ENCODE measurements around the gene MSN.

Gene MSN

DNA sequence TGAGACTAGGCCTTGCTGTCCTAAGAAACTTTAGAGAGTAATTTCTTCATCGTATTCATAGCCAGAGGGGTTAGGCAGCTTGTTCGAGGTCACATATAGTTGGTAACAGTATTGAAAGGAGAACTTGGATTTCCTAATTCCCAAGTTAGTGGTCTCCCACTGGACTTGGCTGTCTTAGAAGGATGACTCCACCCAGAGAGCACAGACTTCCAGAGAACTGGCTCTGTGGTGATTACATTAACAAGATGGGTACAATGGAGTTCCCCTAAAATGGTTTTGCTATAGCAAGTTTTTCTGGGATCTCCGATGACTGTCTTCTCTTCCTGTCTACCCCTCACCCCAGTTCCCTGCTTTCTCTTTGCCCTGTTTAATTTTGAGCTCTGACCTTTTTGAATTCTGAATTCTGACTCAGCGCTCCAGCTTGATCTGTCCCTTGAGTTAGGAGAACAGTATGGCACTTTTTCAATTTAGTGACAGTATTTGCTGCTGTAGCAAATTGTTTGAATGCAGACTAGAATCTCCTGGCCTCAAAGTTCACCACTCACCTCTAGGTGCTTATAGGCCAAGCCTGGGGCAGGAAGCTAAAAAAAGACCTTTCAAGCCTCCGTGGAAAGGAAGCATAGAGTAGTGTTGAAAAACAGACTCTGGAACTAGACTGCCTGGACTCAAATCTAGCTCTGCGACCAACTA is 6.9 kb downstream of the MSN start:
- H3K4me1 ChIP-seq (ENCODE audit: control insufficient read depth, insufficient read depth, low read length): no peaks in the 10 kb centered on the region
- H3K4me3 ChIP-seq (ENCODE audit: low read depth, low read length): no peak overlapping the region
- H3K9me3 ChIP-seq (ENCODE audit: control insufficient read depth, insufficient read depth, low read length): peaks cover 4% of the 10 kb centered on the region
- H3K27me3 ChIP-seq (ENCODE audit: control insufficient read depth, insufficient read depth, low read length): no peaks in the 10 kb centered on the region
- no peaks in the 10 kb centered on the region for H3K36me3 ChIP-seq (ENCODE audit: control insufficient read depth, insufficient read depth, low read length)
- no peak overlapping the region for H3K9ac ChIP-seq (ENCODE audit: low read depth, low read length)

DNA sequence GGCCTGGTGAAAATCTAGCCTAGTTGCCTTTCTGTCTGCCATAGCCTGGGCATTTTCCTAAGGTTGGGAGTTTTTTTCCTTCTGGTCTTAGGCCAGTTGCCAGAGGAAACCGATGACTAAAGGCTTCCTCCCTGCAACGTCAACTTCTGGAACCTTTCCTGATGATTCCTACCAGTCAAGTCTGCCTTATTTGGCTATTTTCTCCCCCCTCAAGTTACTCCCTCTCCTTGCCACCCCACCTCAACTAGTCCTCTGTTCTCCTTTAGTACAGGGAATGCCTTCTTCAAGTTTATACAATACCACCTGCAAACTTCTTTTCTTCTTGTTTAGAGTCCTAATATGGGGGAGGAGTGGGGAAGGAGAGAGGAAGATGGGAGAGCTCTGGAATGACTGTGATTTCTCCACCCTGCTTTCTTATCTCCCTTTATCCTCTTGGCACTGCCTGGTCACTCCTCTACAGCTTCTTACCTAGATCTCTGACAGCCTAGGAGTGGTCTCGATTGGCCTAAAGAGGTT is 10.6 kb downstream of the MSN start:
- no peaks in the 10 kb centered on the region for H3K9me3 ChIP-seq (ENCODE audit: control insufficient read depth, insufficient read depth, low read length)
- no peaks in the 10 kb centered on the region for H3K27me3 ChIP-seq (ENCODE audit: control insufficient read depth, insufficient read depth, low read length)
- no peaks in the 10 kb centered on the region for H3K4me1 ChIP-seq (ENCODE audit: control insufficient read depth, insufficient read depth, low read length)
- H3K36me3 ChIP-seq (ENCODE audit: control insufficient read depth, insufficient read depth, low read length): no peaks in the 10 kb centered on the region
- no peak overlapping the region for H3K9ac ChIP-seq (ENCODE audit: low read depth, low read length)
- no peak overlapping the region for H3K4me3 ChIP-seq (ENCODE audit: low read depth, low read length)

DNA sequence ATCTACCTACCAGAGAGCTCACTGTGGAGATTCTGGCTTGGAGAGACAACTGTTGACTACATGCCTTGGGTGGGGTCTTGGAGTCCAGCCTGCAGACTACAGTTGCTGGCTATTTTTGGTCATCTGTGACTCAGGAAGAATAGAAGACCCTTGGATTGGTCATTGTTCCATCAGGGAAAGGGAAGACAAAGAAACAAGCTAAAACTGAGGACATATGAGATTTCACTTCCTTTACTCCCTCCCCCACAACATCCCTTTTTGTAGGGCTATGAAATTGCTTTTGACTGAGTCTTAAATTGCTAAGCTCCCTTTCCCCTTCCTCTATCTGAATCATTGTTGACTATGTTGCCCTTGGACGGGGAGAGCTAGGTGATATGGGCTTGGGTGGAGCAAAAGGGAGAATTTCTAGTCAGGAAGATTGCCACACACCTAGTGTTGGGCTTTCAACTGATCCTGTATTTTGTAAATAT is 11.7 kb downstream of the MSN start:
- Histone ChIP-seq H3K4me1 (ENCODE audit: control insufficient read depth, insufficient read depth, low read length) (no peaks in the 10 kb centered on the region), H3K4me3 (ENCODE audit: low read depth, low read length) (no peak overlapping the region), H3K27me3 (ENCODE audit: control insufficient read depth, insufficient read depth, low read length) (no peaks in the 10 kb centered on the region)

DNA sequence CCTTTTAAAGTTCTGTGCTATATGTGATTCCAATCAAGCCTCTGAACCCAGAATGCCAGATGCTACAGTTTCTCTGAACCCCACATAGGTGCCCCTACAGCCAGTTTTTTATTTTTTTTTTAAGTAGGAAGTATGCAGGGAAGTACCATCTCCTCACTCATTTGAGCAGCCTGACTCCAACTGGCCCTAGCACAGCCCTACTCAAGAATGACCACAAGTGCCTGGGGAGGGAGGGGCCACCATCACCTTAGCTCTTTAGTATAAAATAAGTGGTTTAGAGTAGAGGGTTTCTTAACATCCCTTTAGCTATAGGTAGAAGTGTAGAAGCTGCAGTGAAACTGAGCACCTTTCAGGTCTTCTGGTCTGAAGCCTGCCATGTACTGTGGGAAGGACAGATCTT is 14.4 kb downstream of the MSN start:
- H3K9me3 ChIP-seq (ENCODE audit: control insufficient read depth, insufficient read depth, low read length): no peaks in the 10 kb centered on the region
- H3K4me1 ChIP-seq (ENCODE audit: control insufficient read depth, insufficient read depth, low read length): no peaks in the 10 kb centered on the region
- H3K9ac ChIP-seq (ENCODE audit: low read depth, low read length): no peak overlapping the region
- no peaks in the 10 kb centered on the region for H3K27me3 ChIP-seq (ENCODE audit: control insufficient read depth, insufficient read depth, low read length)
- no peak overlapping the region for H3K4me3 ChIP-seq (ENCODE audit: low read depth, low read length)
- H3K36me3 ChIP-seq (ENCODE audit: control insufficient read depth, insufficient read depth, low read length): no peaks in the 10 kb centered on the region

More for the DNA sequence above, 11.7 kb downstream of the MSN start:
- H3K9ac ChIP-seq (ENCODE audit: low read depth, low read length): no peak overlapping the region
- no peaks in the 10 kb centered on the region for H3K36me3 ChIP-seq (ENCODE audit: control insufficient read depth, insufficient read depth, low read length)
- no peaks in the 10 kb centered on the region for H3K9me3 ChIP-seq (ENCODE audit: control insufficient read depth, insufficient read depth, low read length)

DNA sequence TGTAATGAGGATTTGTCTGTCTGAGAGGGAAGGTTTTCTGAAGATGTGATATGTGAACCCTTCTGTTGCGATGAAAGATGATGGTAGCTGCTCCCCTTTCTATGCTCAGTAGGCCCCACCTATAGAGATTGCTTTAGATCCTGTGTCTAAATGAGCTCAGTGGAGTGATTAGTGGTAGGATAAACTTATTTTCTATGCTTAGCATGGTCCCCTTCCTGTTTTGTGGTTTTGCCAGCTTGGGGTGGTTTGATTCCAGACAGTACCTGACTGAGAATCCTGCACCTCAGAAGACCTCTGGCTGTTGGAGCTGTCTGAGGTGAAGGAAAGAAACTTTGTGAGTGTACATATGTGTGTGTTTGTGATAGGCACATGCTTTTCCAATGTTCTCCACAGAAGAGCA is 17.7 kb downstream of the MSN start:
- no peaks in the 10 kb centered on the region for H3K27me3 ChIP-seq (ENCODE audit: control insufficient read depth, insufficient read depth, low read length)
- H3K9ac ChIP-seq (ENCODE audit: low read depth, low read length): no peak overlapping the region
- no peak overlapping the region for H3K4me3 ChIP-seq (ENCODE audit: low read depth, low read length)
- H3K4me1 ChIP-seq (ENCODE audit: control insufficient read depth, insufficient read depth, low read length): no peaks in the 10 kb centered on the region
- H3K9me3 ChIP-seq (ENCODE audit: control insufficient read depth, insufficient read depth, low read length): peaks cover under 1% of the 10 kb centered on the region
- no peaks in the 10 kb centered on the region for H3K36me3 ChIP-seq (ENCODE audit: control insufficient read depth, insufficient read depth, low read length)

DNA sequence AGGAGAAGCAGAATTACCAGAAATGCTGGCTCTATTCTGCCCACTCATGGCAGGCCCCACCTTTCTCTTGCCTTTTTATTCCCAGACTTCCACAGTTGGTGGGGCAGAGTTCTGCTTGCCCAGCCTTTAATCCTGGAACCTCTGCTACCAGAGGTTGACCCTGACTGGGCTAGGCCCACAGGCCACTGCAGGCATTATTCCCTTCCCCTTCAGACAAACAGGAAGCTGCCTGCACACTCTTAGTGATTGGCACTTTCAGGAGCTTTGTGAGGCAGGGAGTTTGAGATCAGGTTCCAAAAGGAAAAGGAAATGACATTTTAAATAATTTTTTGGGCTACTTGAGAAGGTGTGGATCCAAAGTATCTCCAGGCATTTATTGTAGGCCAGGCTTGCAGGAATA is 18.8 kb downstream of the MSN start:
- no peaks in the 10 kb centered on the region for H3K27me3 ChIP-seq (ENCODE audit: control insufficient read depth, insufficient read depth, low read length)
- H3K9me3 ChIP-seq (ENCODE audit: control insufficient read depth, insufficient read depth, low read length): peaks cover 4% of the 10 kb centered on the region
- no peaks in the 10 kb centered on the region for H3K36me3 ChIP-seq (ENCODE audit: control insufficient read depth, insufficient read depth, low read length)
- H3K4me3 ChIP-seq (ENCODE audit: low read depth, low read length): no peak overlapping the region
- H3K9ac ChIP-seq (ENCODE audit: low read depth, low read length): no peak overlapping the region
- H3K4me1 ChIP-seq (ENCODE audit: control insufficient read depth, insufficient read depth, low read length): no peaks in the 10 kb centered on the region

DNA sequence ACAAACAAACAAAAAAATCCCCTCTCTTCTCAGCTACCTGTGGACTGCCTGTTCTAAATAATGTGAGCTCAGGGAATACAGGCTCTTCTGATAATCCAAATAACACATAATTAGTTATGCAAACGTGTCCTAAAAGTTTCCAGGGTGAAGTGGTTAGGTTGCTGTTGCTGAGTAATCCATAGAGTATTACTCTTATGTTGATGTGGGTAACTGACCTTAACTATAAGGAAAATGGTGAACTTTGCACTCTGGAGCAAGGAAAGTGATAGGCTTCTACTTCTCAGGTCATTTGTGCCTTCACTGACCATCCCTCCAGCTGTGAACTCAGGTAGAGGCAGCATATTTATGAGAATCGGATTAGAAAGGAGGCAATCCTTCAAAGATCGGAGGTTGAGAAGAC is 19.9 kb downstream of the MSN start:
- Histone ChIP-seq H3K9me3 (ENCODE audit: control insufficient read depth, insufficient read depth, low read length) (peaks cover 4% of the 10 kb centered on the region), H3K27me3 (ENCODE audit: control insufficient read depth, insufficient read depth, low read length) (no peaks in the 10 kb centered on the region), H3K9ac (ENCODE audit: low read depth, low read length) (no peak overlapping the region), H3K36me3 (ENCODE audit: control insufficient read depth, insufficient read depth, low read length) (no peaks in the 10 kb centered on the region), H3K4me3 (ENCODE audit: low read depth, low read length) (no peak overlapping the region), H3K4me1 (ENCODE audit: control insufficient read depth, insufficient read depth, low read length) (no peaks in the 10 kb centered on the region)

DNA sequence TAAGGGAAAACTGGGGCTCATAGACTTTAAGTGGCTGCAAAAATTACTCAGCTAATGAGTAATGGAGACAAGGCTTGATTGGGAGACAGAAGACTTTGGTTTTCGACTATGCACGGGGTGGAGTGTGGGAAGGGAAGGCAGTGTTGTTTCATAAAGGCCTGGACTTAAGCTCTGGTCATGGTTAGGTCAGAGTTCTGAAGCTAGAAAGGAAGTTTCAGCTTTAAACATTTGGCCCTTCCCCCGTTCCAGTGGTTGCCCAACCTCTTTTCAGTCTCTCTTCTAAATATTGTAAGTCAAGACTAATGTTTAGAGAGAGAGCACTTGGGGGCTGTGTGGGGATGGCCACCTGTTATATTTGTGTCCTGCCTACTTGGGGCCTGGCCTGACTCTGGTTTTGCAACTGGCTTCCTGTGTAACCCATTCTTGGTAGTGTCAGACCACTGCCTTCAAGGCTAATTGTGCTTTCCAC is 21.0 kb downstream of the MSN start:
- H3K36me3 ChIP-seq (ENCODE audit: control insufficient read depth, insufficient read depth, low read length): no peaks in the 10 kb centered on the region
- H3K9ac ChIP-seq (ENCODE audit: low read depth, low read length): no peak overlapping the region

DNA sequence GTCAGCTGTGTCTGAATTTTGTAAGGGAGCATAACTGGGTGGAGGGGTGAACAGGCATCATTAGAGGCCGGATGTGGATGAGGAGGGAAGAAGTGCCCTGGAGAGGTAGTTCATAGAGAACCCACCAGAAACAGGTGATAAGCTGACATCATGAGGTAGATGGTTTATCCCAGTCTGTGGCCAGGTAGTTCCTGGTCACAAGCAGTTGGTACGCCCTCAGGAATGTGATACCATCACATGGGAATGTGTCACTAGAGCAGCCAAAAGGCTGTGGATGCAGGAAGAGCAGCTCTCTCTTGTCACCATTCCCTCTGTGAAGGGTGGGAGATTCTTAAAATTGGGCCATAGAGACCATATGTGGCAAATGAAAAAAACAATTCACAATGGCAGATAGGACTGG is 21.9 kb downstream of the MSN start:
- Histone ChIP-seq H3K4me1 (ENCODE audit: control insufficient read depth, insufficient read depth, low read length) (no peaks in the 10 kb centered on the region), H3K9me3 (ENCODE audit: control insufficient read depth, insufficient read depth, low read length) (peaks cover 4% of the 10 kb centered on the region), H3K36me3 (ENCODE audit: control insufficient read depth, insufficient read depth, low read length) (no peaks in the 10 kb centered on the region), H3K9ac (ENCODE audit: low read depth, low read length) (no peak overlapping the region), H3K27me3 (ENCODE audit: control insufficient read depth, insufficient read depth, low read length) (no peaks in the 10 kb centered on the region), H3K4me3 (ENCODE audit: low read depth, low read length) (no peak overlapping the region)

More for the DNA sequence above, 21.0 kb downstream of the MSN start:
- no peak overlapping the region for H3K4me3 ChIP-seq (ENCODE audit: low read depth, low read length)
- peaks cover 4% of the 10 kb centered on the region for H3K9me3 ChIP-seq (ENCODE audit: control insufficient read depth, insufficient read depth, low read length)
- no peaks in the 10 kb centered on the region for H3K4me1 ChIP-seq (ENCODE audit: control insufficient read depth, insufficient read depth, low read length)
- no peaks in the 10 kb centered on the region for H3K27me3 ChIP-seq (ENCODE audit: control insufficient read depth, insufficient read depth, low read length)

DNA sequence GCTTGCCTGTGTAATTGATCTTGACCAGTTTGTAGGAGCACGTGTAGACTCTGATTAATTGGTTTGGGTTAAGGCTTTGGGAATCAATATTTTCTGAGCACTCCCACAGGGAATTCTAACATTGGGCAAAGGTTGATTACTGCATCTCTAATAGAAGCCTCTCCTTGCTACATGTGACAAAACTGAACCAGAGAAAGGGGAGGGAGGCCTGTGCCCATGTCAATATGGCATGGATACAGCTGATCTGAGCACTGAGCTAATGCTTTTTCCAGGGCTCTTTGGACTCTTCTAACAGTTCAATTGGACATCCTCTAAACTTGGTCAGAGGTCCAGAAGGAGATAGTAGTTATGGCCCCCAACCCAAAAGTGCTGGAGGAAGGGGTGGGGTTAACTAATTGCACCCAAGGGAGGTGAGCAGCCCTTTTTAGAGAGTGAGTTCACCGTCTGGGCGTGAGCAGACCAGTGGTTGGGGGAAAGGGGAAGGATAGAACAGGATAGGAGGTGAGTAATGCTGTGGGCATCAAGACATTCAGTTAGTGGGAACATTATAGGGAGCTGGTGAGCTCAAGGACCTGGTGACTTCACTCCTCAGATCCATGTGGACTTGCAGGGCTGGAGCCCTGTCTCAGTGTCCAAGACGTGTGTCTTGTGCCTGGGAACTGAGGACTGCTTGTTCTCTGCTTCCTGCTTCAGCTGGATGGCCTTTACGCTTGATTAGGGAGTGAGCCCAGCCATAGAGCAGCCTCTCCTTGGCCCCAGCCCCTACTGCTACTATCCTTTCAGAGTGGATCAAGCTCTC is 22.8 kb downstream of the MSN start:
- no peak overlapping the region for H3K9ac ChIP-seq (ENCODE audit: low read depth, low read length)
- no peaks in the 10 kb centered on the region for H3K4me1 ChIP-seq (ENCODE audit: control insufficient read depth, insufficient read depth, low read length)
- H3K9me3 ChIP-seq (ENCODE audit: control insufficient read depth, insufficient read depth, low read length): peaks cover 4% of the 10 kb centered on the region
- no peaks in the 10 kb centered on the region for H3K27me3 ChIP-seq (ENCODE audit: control insufficient read depth, insufficient read depth, low read length)
- no peak overlapping the region for H3K4me3 ChIP-seq (ENCODE audit: low read depth, low read length)
- H3K36me3 ChIP-seq (ENCODE audit: control insufficient read depth, insufficient read depth, low read length): no peaks in the 10 kb centered on the region

DNA sequence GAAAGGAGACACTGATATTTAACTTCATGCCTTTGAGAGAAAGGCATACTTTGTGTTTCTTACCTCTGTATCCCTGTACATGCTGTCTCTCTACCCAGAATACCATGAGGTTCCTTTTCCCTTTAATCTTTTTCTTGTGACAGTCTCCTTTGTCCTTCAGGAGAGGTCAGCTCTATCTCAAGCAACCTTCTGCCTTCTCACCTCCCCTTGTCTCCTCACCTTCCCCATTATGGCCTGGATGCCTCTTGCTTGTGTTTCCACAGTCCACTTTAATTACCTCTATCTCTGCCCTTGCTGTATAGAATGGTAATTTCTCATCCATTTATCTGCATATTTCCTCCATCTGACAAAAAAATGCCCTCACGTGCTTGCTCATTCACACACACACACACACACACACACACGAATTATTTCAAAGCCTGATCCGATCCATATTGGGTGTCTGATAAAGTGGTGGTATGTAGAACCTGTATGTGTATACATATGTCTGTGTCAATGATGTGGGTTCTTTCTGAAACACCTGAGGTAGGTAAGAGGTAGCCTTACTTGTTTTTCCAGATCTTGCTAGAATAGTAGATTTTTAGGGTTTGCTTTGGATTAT is 28.5 kb downstream of the MSN start:
- no peaks in the 10 kb centered on the region for H3K9me3 ChIP-seq (ENCODE audit: control insufficient read depth, insufficient read depth, low read length)
- H3K4me1 ChIP-seq (ENCODE audit: control insufficient read depth, insufficient read depth, low read length): peaks cover 4% of the 10 kb centered on the region
- no peaks in the 10 kb centered on the region for H3K27me3 ChIP-seq (ENCODE audit: control insufficient read depth, insufficient read depth, low read length)
- H3K9ac ChIP-seq (ENCODE audit: low read depth, low read length): no peak overlapping the region
- no peak overlapping the region for H3K4me3 ChIP-seq (ENCODE audit: low read depth, low read length)
- H3K36me3 ChIP-seq (ENCODE audit: control insufficient read depth, insufficient read depth, low read length): no peaks in the 10 kb centered on the region
